Duodenal mucosa (tissue), 2 donors: ENCODE results near the gene UBE2R2.

Experiments used
- H3K27ac ChIP-seq: one replicate; pipeline ENCODE4 v1.7.0; 2013; ENCODE audit warnings: low read depth, low read length
- H3K27me3 ChIP-seq, 2 donors: one replicate each; pipeline ENCODE4 v1.7.0; 2013; ENCODE audit warnings: low read length in 2 of 2, control low read depth in 1 of 2; ENCODE audit not compliant: insufficient read depth in 2 of 2, control insufficient read depth in 1 of 2
- H3K36me3 ChIP-seq, 2 donors: one replicate each; pipeline ENCODE4 v1.7.0; 2013; ENCODE audit warnings: low read length in 2 of 2, control low read depth in 1 of 2; ENCODE audit not compliant: insufficient read depth in 2 of 2, control insufficient read depth in 1 of 2
- H3K4me1 ChIP-seq, 2 donors: one replicate each; pipeline ENCODE4 v1.7.0; 2013; ENCODE audit warnings: low read length in 2 of 2, control low read depth in 1 of 2; ENCODE audit not compliant: insufficient read depth in 2 of 2, control insufficient read depth in 1 of 2
- H3K4me3 ChIP-seq, 2 donors: one replicate each; pipeline ENCODE4 v1.7.0; 2013; ENCODE audit warnings: low read length in 2 of 2, low read depth in 1 of 2
- H3K9ac ChIP-seq, 2 donors: one replicate each; pipeline ENCODE4 v1.7.0; 2013; ENCODE audit warnings: low read length in 2 of 2, low read depth in 1 of 2
- H3K9me3 ChIP-seq, 2 donors: one replicate each; pipeline ENCODE4 v1.7.0; 2013; ENCODE audit warnings: low read length in 2 of 2, control low read depth in 1 of 2; ENCODE audit not compliant: control insufficient read depth in 1 of 2

The UBE2R2 gene

GRCh38 chr9:33880211-33881089, 63.5 kb downstream of the UBE2R2 start:
- Histone ChIP-seq H3K27me3 (no peaks in the 10 kb centered on the region), H3K36me3 (no peaks in the 10 kb centered on the region), H3K9me3 (no peaks in the 10 kb centered on the region), H3K27ac (no peak overlapping the region), H3K4me1 (peaks cover 11 to 12% of the 10 kb centered on the region in 2 donors), H3K9ac (no peak overlapping the region), H3K4me3 (no peak overlapping the region)

GRCh38 chr9:33881635-33882034, 64.7 kb downstream of the UBE2R2 start:
- H3K27me3 ChIP-seq = no peaks in the 10 kb centered on the region
- H3K36me3 ChIP-seq = no peaks in the 10 kb centered on the region
- peaks cover 11 to 12% of the 10 kb centered on the region in 2 donors for H3K4me1 ChIP-seq
- H3K9me3 ChIP-seq = no peaks in the 10 kb centered on the region
- no peak overlapping the region for H3K4me3 ChIP-seq
- no peak overlapping the region for H3K9ac ChIP-seq
- no peak overlapping the region for H3K27ac ChIP-seq

DNA sequence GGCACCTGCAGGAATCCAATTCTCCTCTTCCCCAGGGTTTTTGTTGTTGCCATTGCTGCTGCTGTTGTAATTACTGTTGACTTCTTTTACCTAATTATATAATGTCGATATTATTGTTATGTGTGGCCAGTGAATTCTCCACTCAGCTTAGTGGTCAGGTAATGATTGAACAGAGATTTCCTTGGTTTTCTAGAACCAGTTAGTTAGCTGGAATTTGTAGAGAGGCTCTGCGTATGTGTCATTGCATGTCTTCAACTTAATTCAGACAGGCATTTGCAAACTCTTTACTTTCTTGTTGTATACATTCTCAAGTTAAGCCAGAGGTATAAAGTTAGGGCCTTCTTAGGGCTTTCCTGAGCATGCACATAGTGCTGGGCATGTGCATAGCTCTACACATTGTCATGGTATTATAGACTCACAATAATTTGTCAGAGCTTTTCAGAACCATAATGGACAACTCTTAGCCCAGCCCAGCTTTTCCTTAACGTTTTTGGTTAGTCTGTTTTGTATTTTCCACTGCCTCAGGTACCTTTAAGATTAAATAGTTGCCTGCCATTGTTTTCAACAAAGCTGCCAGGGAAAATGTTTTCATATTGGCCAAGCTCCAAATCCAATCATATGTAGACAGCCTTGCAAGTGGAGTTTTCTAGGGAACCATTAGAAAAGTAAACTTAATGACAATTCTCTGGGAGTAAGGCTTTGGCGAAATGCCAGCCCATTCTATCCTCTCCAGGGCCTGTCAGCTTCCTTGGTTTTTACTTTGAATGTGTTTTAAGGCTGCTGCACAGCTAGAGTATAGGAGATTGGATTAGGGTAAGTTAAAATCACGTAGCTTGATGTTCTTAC, 68.1 kb downstream of the UBE2R2 start:
- Histone ChIP-seq H3K27ac (no peak overlapping the region), H3K4me1 (peaks cover 0 to 3% of the 10 kb centered on the region in 2 donors), H3K4me3 (no peak overlapping the region), H3K36me3 (peaks cover 0 to 8% of the 10 kb centered on the region in 2 donors), H3K9me3 (no peaks in the 10 kb centered on the region), H3K9ac (no peak overlapping the region), H3K27me3 (no peaks in the 10 kb centered on the region)

- H3K27ac ChIP-seq = no peak overlapping the region
- no peaks in the 10 kb centered on the region for H3K27me3 ChIP-seq
- H3K9ac ChIP-seq = no peak overlapping the region
- peaks cover 0 to 3% of the 10 kb centered on the region in 2 donors for H3K4me1 ChIP-seq
- H3K9me3 ChIP-seq = no peaks in the 10 kb centered on the region
- H3K4me3 ChIP-seq = no peak overlapping the region
- peaks cover 0 to 8% of the 10 kb centered on the region in 2 donors for H3K36me3 ChIP-seq
Observed at GRCh38 chr9:33885948-33886347, 69.0 kb downstream of the UBE2R2 start.

DNA sequence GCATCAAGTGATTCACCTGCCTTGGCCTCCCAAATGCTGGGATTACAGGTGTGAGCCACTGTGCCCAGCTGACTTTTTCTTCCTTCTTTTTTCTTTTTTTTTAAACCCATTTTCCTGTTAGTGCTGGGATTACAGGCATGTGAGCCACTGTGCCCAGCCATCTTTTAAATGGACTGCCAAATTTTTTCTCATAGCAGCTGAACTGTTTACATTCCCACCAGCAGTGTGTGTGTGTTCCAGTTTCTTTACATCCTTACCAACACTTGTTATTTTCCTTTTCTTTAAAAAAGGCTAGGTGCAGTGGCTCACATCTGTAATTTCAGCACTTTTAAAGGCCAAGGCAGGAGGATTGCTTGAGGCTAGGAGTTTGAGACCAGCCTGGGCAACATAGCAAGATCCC, 76.9 kb downstream of the UBE2R2 start:
- no peaks in the 10 kb centered on the region for H3K9me3 ChIP-seq
- H3K4me1 ChIP-seq = no peaks in the 10 kb centered on the region
- H3K9ac ChIP-seq = no peak overlapping the region
- H3K36me3 ChIP-seq = no peaks in the 10 kb centered on the region
- no peaks in the 10 kb centered on the region for H3K27me3 ChIP-seq
- H3K27ac ChIP-seq = no peak overlapping the region
- no peak overlapping the region for H3K4me3 ChIP-seq

- Histone ChIP-seq H3K27me3 (no peaks in the 10 kb centered on the region), H3K27ac (no peak overlapping the region), H3K9ac (no peak overlapping the region), H3K4me3 (no peak overlapping the region), H3K9me3 (no peaks in the 10 kb centered on the region), H3K36me3 (no peaks in the 10 kb centered on the region), H3K4me1 (no peaks in the 10 kb centered on the region)
Observed at GRCh38 chr9:33894316-33894715, 77.4 kb downstream of the UBE2R2 start.

- Histone ChIP-seq H3K36me3 (peaks cover 15 to 35% of the 10 kb centered on the region in 2 donors), H3K27ac (no peak overlapping the region), H3K27me3 (no peaks in the 10 kb centered on the region), H3K4me1 (no peaks in the 10 kb centered on the region), H3K9me3 (no peaks in the 10 kb centered on the region), H3K4me3 (no peak overlapping the region), H3K9ac (no peak overlapping the region)
Observed at GRCh38 chr9:33903157-33903780, 86.3 kb downstream of the UBE2R2 start.

DNA sequence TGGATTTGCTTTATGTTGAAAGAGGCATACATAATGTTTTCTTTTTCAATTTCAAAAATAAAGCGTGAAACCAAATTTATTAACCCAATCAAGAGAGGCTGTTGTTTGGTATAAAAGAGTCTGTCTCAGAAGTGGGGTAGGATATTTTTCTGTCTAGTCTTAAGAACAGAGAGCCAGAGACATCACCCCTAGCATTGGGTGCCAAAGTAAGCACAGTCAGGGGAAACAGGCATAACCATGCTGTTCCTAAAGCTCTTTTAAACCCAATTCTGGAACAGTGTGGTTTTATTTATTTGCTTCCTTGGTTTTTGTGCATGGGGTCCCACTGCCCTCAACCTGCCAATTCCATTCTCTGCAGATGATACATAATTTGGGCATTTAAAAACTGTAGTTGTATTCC, 88.2 kb downstream of the UBE2R2 start:
- Histone ChIP-seq H3K4me3 (no peak overlapping the region), H3K9ac (no peak overlapping the region), H3K36me3 (peaks cover 12 to 32% of the 10 kb centered on the region in 2 donors), H3K4me1 (no peaks in the 10 kb centered on the region), H3K9me3 (no peaks in the 10 kb centered on the region), H3K27me3 (no peaks in the 10 kb centered on the region), H3K27ac (no peak overlapping the region)

GRCh38 chr9:33906769-33907168, 89.8 kb downstream of the UBE2R2 start:
- no peak overlapping the region for H3K27ac ChIP-seq
- H3K4me3 ChIP-seq = no peak overlapping the region
- no peaks in the 10 kb centered on the region for H3K4me1 ChIP-seq
- no peaks in the 10 kb centered on the region for H3K9me3 ChIP-seq
- no peak overlapping the region for H3K9ac ChIP-seq
- H3K36me3 ChIP-seq = peaks cover 4 to 20% of the 10 kb centered on the region in 2 donors
- H3K27me3 ChIP-seq = no peaks in the 10 kb centered on the region

DNA sequence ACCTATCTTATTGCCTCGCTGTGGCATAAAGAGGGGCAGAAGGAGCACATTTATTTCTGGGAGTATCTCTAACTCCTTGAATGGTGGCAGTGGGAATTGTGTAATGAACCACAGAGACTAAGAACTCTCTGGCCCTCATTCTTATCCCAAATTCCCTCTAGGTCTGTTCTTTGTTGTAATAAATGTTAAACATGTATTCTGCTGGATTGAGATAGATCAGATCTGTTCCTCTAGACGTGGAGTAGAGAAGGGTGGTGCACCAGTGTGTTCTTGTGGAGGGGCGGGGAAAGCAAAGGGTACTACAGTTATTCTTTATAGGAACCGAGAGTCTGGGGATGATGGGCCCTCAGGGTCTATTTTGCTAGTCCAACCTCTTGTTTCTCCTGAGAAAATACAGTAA, 90.4 kb downstream of the UBE2R2 start:
- Histone ChIP-seq H3K9ac (no peak overlapping the region), H3K4me3 (no peak overlapping the region), H3K27ac (no peak overlapping the region), H3K27me3 (no peaks in the 10 kb centered on the region), H3K36me3 (peaks cover 4 to 18% of the 10 kb centered on the region in 2 donors), H3K4me1 (no peaks in the 10 kb centered on the region), H3K9me3 (no peaks in the 10 kb centered on the region)
